ENCODE data around the gene NMRAL1.

DNA sequence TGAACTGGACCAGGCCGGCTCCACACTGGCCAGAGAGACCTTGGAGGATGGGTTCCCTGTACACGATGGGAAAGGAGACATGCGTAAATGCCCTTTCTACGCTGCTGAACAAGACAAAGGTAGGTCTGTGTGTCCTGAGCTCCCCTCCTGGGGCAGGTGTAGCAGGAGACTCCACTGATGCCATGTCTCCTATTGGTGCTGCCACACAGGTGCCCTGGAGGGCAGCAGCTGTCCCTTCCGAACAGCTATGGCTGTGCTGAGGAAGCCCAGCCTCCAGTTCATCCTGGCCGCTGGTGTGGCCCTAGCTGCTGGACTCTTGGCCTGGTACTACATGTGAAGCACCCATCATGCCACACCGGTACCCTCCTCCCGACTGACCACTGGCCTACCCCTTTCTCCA lies 35.0 kb upstream of the NMRAL1 start:
- TF ChIP-seq, protein P1, sequence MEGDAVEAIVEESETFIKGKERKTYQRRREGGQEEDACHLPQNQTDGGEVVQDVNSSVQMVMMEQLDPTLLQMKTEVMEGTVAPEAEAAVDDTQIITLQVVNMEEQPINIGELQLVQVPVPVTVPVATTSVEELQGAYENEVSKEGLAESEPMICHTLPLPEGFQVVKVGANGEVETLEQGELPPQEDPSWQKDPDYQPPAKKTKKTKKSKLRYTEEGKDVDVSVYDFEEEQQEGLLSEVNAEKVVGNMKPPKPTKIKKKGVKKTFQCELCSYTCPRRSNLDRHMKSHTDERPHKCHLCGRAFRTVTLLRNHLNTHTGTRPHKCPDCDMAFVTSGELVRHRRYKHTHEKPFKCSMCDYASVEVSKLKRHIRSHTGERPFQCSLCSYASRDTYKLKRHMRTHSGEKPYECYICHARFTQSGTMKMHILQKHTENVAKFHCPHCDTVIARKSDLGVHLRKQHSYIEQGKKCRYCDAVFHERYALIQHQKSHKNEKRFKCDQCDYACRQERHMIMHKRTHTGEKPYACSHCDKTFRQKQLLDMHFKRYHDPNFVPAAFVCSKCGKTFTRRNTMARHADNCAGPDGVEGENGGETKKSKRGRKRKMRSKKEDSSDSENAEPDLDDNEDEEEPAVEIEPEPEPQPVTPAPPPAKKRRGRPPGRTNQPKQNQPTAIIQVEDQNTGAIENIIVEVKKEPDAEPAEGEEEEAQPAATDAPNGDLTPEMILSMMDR (IDR thresholded peaks at IDR 0.05 in 4 of 5, conservative IDR thresholded peaks at IDR 0.05 in 1 of 5) = no peak
- no peak for TF ChIP-seq POLR2A (IDR thresholded peaks at IDR 0.05)
